ENCODE data around the gene LRRFIP1.
"Not testable (repeated sequence)": the region's sequence is repeated elsewhere in the genome, so short reads cannot be mapped to it uniquely, and the experiment has no call there.

LRRFIP1 gene

GRCh38 chr2:237660381-237660900 lies 33.1 kb downstream of the LRRFIP1 start:
- no peak for TF ChIP-seq PAX5 (IDR thresholded peaks at IDR 0.05; ENCODE audit: insufficient read depth, low read length, severe bottlenecking)
- no peak for TF ChIP-seq TAF1 (IDR thresholded peaks at IDR 0.05; ENCODE audit: low read depth, low read length)
- TF ChIP-seq POLR2AphosphoS5 (IDR thresholded peaks at IDR 0.05; ENCODE audit: low read depth, low read length), result no peak
- TF ChIP-seq POU2F2 (IDR thresholded peaks at IDR 0.05; ENCODE audit: low read depth, low read length), result no peak
- TF ChIP-seq POLR2A (IDR thresholded peaks at IDR 0.05; ENCODE audit: low read depth, low read length), result no peak
- TF ChIP-seq SPI1 (IDR thresholded peaks at IDR 0.05; ENCODE audit: low read depth, low read length), result no peak
- FAIRE-seq (no peak), DNase-seq (ENCODE audit: insufficient read length, low spot score) (no peak)

- TF ChIP-seq SPI1 (IDR thresholded peaks at IDR 0.05; ENCODE audit: low read depth, low read length) (no peak), POLR2A (IDR thresholded peaks at IDR 0.05; ENCODE audit: low read depth, low read length) (no peak), TAF1 (IDR thresholded peaks at IDR 0.05; ENCODE audit: low read depth, low read length) (no peak), PAX5 (IDR thresholded peaks at IDR 0.05; ENCODE audit: insufficient read depth, low read length, severe bottlenecking) (no peak), POU2F2 (IDR thresholded peaks at IDR 0.05; ENCODE audit: low read depth, low read length) (no peak)
- DNase-seq (ENCODE audit: insufficient read length, low spot score) (no peak), FAIRE-seq (no peak)
These were observed 33.9 kb downstream of the LRRFIP1 start for GRCh38 chr2:237661270-237661669.

- DNase-seq (ENCODE audit: insufficient read length, low spot score), result no peak
- FAIRE-seq, result no peak
- TF ChIP-seq POLR2AphosphoS5 (IDR thresholded peaks at IDR 0.05; ENCODE audit: low read depth, low read length) (no peak), SPI1 (IDR thresholded peaks at IDR 0.05; ENCODE audit: low read depth, low read length) (no peak), PAX5 (IDR thresholded peaks at IDR 0.05; ENCODE audit: insufficient read depth, low read length, severe bottlenecking) (no peak), POU2F2 (IDR thresholded peaks at IDR 0.05; ENCODE audit: low read depth, low read length) (no peak), POLR2A (IDR thresholded peaks at IDR 0.05; ENCODE audit: low read depth, low read length) (no peak), TAF1 (IDR thresholded peaks at IDR 0.05; ENCODE audit: low read depth, low read length) (no peak)
These were observed 34.5 kb downstream of the LRRFIP1 start for GRCh38 chr2:237661799-237662328.

GRCh38 chr2:237662671-237663093 lies 35.3 kb downstream of the LRRFIP1 start:
- FAIRE-seq (peak; percentile 81), DNase-seq (ENCODE audit: insufficient read length, low spot score) (no peak)
- TF ChIP-seq POU2F2 (IDR thresholded peaks at IDR 0.05; ENCODE audit: low read depth, low read length) (no peak), PAX5 (IDR thresholded peaks at IDR 0.05; ENCODE audit: insufficient read depth, low read length, severe bottlenecking) (no peak), TAF1 (IDR thresholded peaks at IDR 0.05; ENCODE audit: low read depth, low read length) (no peak), POLR2AphosphoS5 (IDR thresholded peaks at IDR 0.05; ENCODE audit: low read depth, low read length) (no peak), POLR2A (IDR thresholded peaks at IDR 0.05; ENCODE audit: low read depth, low read length) (no peak), SPI1 (IDR thresholded peaks at IDR 0.05; ENCODE audit: low read depth, low read length) (no peak)

- FAIRE-seq (no peak), DNase-seq (ENCODE audit: insufficient read length, low spot score) (no peak)
- no peak for TF ChIP-seq POLR2AphosphoS5 (IDR thresholded peaks at IDR 0.05; ENCODE audit: low read depth, low read length)
- TF ChIP-seq PAX5 (IDR thresholded peaks at IDR 0.05; ENCODE audit: insufficient read depth, low read length, severe bottlenecking), result no peak
- no peak for TF ChIP-seq POU2F2 (IDR thresholded peaks at IDR 0.05; ENCODE audit: low read depth, low read length)
- no peak for TF ChIP-seq SPI1 (IDR thresholded peaks at IDR 0.05; ENCODE audit: low read depth, low read length)
- no peak for TF ChIP-seq TAF1 (IDR thresholded peaks at IDR 0.05; ENCODE audit: low read depth, low read length)
- TF ChIP-seq POLR2A (IDR thresholded peaks at IDR 0.05; ENCODE audit: low read depth, low read length), result no peak
These were observed 36.2 kb downstream of the LRRFIP1 start for GRCh38 chr2:237663517-237664110.

- DNase-seq (ENCODE audit: insufficient read length, low spot score), result no peak
- no peak for FAIRE-seq
- TF ChIP-seq TAF1 (IDR thresholded peaks at IDR 0.05; ENCODE audit: low read depth, low read length) (no peak), POLR2A (IDR thresholded peaks at IDR 0.05; ENCODE audit: low read depth, low read length) (no peak), POU2F2 (IDR thresholded peaks at IDR 0.05; ENCODE audit: low read depth, low read length) (no peak)
These were observed 36.8 kb downstream of the LRRFIP1 start for GRCh38 chr2:237664151-237664550.

GRCh38 chr2:237665713-237666143 lies 38.3 kb downstream of the LRRFIP1 start:
- TF ChIP-seq SPI1 (IDR thresholded peaks at IDR 0.05; ENCODE audit: low read depth, low read length) (no peak), TAF1 (IDR thresholded peaks at IDR 0.05; ENCODE audit: low read depth, low read length) (no peak), POLR2A (IDR thresholded peaks at IDR 0.05; ENCODE audit: low read depth, low read length) (no peak), PAX5 (IDR thresholded peaks at IDR 0.05; ENCODE audit: insufficient read depth, low read length, severe bottlenecking) (no peak), POU2F2 (IDR thresholded peaks at IDR 0.05; ENCODE audit: low read depth, low read length) (no peak), POLR2AphosphoS5 (IDR thresholded peaks at IDR 0.05; ENCODE audit: low read depth, low read length) (no peak)
- no peak for FAIRE-seq
- no peak for DNase-seq (ENCODE audit: insufficient read length, low spot score)

GRCh38 chr2:237666606-237667005 lies 39.2 kb downstream of the LRRFIP1 start:
- no peak for DNase-seq (ENCODE audit: insufficient read length, low spot score)
- TF ChIP-seq POU2F2 (IDR thresholded peaks at IDR 0.05; ENCODE audit: low read depth, low read length) (no peak), POLR2A (IDR thresholded peaks at IDR 0.05; ENCODE audit: low read depth, low read length) (no peak), SPI1 (IDR thresholded peaks at IDR 0.05; ENCODE audit: low read depth, low read length) (no peak), PAX5 (IDR thresholded peaks at IDR 0.05; ENCODE audit: insufficient read depth, low read length, severe bottlenecking) (no peak), POLR2AphosphoS5 (IDR thresholded peaks at IDR 0.05; ENCODE audit: low read depth, low read length) (no peak)
- FAIRE-seq, result no peak

GRCh38 chr2:237667050-237667576 lies 39.7 kb downstream of the LRRFIP1 start:
- FAIRE-seq; DNase-seq (ENCODE audit: insufficient read length, low spot score): not testable (repeated sequence)

- FAIRE-seq (no peak), DNase-seq (ENCODE audit: insufficient read length, low spot score) (no peak)
- TF ChIP-seq SPI1 (IDR thresholded peaks at IDR 0.05; ENCODE audit: low read depth, low read length) (no peak), TAF1 (IDR thresholded peaks at IDR 0.05; ENCODE audit: low read depth, low read length) (no peak), PAX5 (IDR thresholded peaks at IDR 0.05; ENCODE audit: insufficient read depth, low read length, severe bottlenecking) (no peak), POLR2A (IDR thresholded peaks at IDR 0.05; ENCODE audit: low read depth, low read length) (no peak), POU2F2 (IDR thresholded peaks at IDR 0.05; ENCODE audit: low read depth, low read length) (no peak), POLR2AphosphoS5 (IDR thresholded peaks at IDR 0.05; ENCODE audit: low read depth, low read length) (no peak)
These were observed 40.5 kb downstream of the LRRFIP1 start for GRCh38 chr2:237667893-237668292.
